Measurements from ENCODE around the gene ZMYND8.

The ZMYND8 gene

GRCh38 chr20:47161411-47161810 lies 195.1 kb downstream of the ZMYND8 start:
- no peak for DNase-seq (ENCODE audit: low read depth)
- Histone ChIP-seq H3K4me1 (ENCODE audit: control insufficient read depth, insufficient read depth, low read length) (no peaks in the 10 kb centered on the region), H3K4me3 (ENCODE audit: low read length) (no peak overlapping the region), H3K36me3 (ENCODE audit: control insufficient read depth, insufficient read depth, low read length, severe bottlenecking) (no peaks in the 10 kb centered on the region), H3K27me3 (replicated peaks; ENCODE audit: control insufficient read depth, insufficient read depth, low read length) (no peaks in the 10 kb centered on the region), H3K9ac (ENCODE audit: low read length) (no peak overlapping the region), H3K9me3 (ENCODE audit: control insufficient read depth, low read length) (no peaks in the 10 kb centered on the region)

GRCh38 chr20:47160992-47161391 lies 195.5 kb downstream of the ZMYND8 start:
- DNase-seq (ENCODE audit: low read depth): no peak
- no peak overlapping the region for H3K4me3 ChIP-seq (ENCODE audit: low read length)
- no peaks in the 10 kb centered on the region for H3K27me3 ChIP-seq (replicated peaks; ENCODE audit: control insufficient read depth, insufficient read depth, low read length)
- H3K4me1 ChIP-seq (ENCODE audit: control insufficient read depth, insufficient read depth, low read length): no peaks in the 10 kb centered on the region
- no peaks in the 10 kb centered on the region for H3K9me3 ChIP-seq (ENCODE audit: control insufficient read depth, low read length)
- no peak overlapping the region for H3K9ac ChIP-seq (ENCODE audit: low read length)
- no peaks in the 10 kb centered on the region for H3K36me3 ChIP-seq (ENCODE audit: control insufficient read depth, insufficient read depth, low read length, severe bottlenecking)

GRCh38 chr20:47160240-47160639 lies 196.3 kb downstream of the ZMYND8 start:
- Histone ChIP-seq H3K27me3 (replicated peaks; ENCODE audit: control insufficient read depth, insufficient read depth, low read length) (no peaks in the 10 kb centered on the region), H3K4me3 (ENCODE audit: low read length) (no peak overlapping the region), H3K4me1 (ENCODE audit: control insufficient read depth, insufficient read depth, low read length) (no peaks in the 10 kb centered on the region), H3K9me3 (ENCODE audit: control insufficient read depth, low read length) (no peaks in the 10 kb centered on the region), H3K36me3 (ENCODE audit: control insufficient read depth, insufficient read depth, low read length, severe bottlenecking) (no peaks in the 10 kb centered on the region), H3K9ac (ENCODE audit: low read length) (no peak overlapping the region)
- no peak for DNase-seq (ENCODE audit: low read depth)
